Limb (tissue), 2 donors: Measurements from ENCODE around the gene SBNO1.
"Not testable (repeated sequence)": the region's sequence is repeated elsewhere in the genome, so short reads cannot be mapped to it uniquely, and the experiment has no call there.

Source experiments
- DNase-seq, 2 donors: peaks; one replicate each; pipeline ENCODE4 v3.0.0-alpha.2; 2016; ENCODE audit errors: extremely low spot score in 2 of 2

The SBNO1 gene

DNA sequence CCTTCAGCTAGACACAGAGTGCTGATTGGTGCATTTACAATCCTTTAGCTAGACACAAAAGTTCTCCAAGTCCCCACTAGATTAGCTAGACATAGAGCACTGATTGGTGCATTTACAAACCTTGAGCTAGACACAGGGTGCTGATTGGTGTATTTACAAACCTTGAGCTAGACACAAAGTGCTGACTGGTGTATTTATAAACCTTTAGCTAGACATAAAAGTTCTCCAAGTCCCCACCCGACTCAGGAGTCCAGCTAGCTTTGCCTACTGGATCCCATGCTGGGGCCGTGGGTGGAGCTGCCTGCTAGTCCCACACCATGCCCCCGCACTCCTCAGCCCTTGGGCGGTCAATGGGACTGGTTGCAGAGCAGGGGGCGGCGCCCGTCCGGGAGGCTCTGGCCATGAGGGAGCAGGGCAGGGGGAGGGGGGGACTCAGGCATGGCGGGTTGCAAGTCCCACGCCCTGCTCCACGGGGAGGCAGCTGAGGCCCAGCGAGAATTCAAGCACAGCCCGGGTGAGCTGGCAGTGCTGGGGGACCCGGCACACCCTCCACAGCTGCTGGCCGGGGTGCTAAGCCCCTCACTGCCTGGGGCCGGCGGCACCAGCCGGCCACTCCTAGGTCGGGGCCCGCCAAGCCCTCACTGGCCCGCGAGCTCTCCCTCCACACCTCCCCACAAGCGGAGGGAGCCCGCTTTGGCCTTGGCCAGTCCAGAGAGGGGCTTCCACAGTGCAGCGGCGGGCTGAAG lies 115.5 kb downstream of the SBNO1 start:
- DNase-seq, result not testable (repeated sequence)

DNA sequence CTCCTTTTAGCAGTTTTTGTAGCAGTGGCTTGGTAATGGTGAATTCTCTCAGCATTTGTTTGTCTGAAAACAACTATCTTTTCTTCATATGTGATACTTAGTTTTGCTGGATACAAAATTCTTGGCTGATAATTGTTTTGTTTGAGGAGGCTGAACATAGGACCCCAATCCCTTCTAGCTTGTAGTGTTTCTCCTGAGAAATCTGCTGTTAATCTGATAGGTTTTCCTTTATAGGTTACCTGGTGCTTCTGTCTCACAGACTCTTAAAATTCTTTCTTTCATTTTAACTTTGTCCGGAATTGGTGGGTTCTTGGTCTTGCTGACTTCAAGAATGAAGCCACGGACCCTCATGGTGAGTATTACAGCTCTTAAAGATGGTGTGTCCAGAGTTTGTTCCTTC lies 116.5 kb downstream of the SBNO1 start:
- DNase-seq, result not testable (repeated sequence)

DNA sequence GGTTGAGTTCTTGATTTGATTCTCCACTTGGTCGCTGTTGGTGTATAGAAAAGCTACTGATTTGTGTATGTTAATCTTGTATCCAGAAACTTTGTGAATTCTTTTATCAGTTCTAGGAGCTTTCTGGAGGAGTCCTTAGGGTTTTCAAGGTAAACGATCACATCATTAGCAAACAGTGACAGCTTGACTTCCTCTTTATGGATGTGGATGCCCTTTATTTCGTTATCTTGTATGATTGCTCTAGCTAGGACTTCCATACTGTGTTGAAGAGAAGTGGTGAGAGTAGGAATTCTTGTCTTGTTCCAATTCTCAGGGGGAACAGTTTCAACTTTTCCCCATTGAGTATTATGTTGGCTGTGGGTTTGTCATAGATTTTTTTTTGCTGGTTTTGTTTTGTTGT lies 119.0 kb downstream of the SBNO1 start:
- no peak for DNase-seq

DNA sequence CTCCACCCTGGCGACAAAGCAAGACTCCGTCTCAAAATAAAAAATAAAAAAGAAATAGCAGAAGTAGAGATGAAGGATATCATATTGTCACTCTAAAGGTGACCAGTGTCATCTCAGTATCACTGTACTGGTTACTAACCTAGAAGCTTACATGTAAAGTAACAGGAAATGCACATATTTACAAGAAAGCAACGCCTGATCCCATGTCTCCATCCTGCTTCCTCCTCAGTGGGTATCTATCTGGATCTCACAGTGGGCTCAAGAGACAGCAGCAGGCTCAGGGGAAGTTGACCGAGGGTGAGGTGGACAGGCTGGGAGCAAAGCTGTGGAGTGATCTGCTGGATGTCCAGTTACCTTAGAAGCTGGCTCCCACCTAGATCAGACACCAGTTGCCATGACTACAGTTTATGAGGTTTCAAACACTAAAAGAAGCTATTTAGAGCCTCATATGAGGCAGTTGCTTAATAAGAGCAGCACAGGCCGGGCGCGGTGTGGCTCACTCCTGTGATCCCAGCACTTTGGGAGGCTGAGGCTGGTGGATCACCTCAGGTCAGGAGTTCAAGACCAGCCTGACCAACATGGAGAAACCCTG lies 120.9 kb downstream of the SBNO1 start:
- DNase-seq, result no peak

- no peak for DNase-seq
Measured at GRCh38 chr12:123242116-123242904, 122.3 kb downstream of the SBNO1 start.
